ENCODE results near the gene NDUFAF3.

Gene NDUFAF3

GRCh38 chr3:49035281-49035680 lies 13.4 kb downstream of the NDUFAF3 start:
- Histone ChIP-seq H3K4me3 (ENCODE audit: low read depth in 1 of 5, low read length in 5 of 5) (no peak overlapping the region), H3K27ac (ENCODE audit: low read depth, low read length) (no peak overlapping the region), H3K9ac (ENCODE audit: low read length in 5 of 5) (peak overlapping the region in 1 of 5 donors; percentile 47), H3K4me1 (ENCODE audit: control insufficient read depth in 5 of 5, insufficient read depth in 5 of 5, low read length in 5 of 5) (peaks cover 2 to 15% (median 11%) of the 10 kb centered on the region in 5 donors), H3K36me3 (ENCODE audit: control insufficient read depth in 5 of 5, insufficient read depth in 5 of 5, low read length in 5 of 5) (peaks cover 11 to 63% (median 48%) of the 10 kb centered on the region in 5 donors), H3K27me3 (ENCODE audit: control insufficient read depth in 5 of 5, insufficient read depth in 4 of 5, low read length in 5 of 5) (no peaks in the 10 kb centered on the region), H3K9me3 (ENCODE audit: control insufficient read depth in 5 of 5, low read length in 5 of 5) (no peaks in the 10 kb centered on the region)

- Histone ChIP-seq H3K36me3 (ENCODE audit: control insufficient read depth in 5 of 5, insufficient read depth in 5 of 5, low read length in 5 of 5) (peaks cover 13 to 61% (median 53%) of the 10 kb centered on the region in 5 donors), H3K4me3 (ENCODE audit: low read depth in 1 of 5, low read length in 5 of 5) (no peak overlapping the region), H3K9me3 (ENCODE audit: control insufficient read depth in 5 of 5, low read length in 5 of 5) (no peaks in the 10 kb centered on the region), H3K27me3 (ENCODE audit: control insufficient read depth in 5 of 5, insufficient read depth in 4 of 5, low read length in 5 of 5) (no peaks in the 10 kb centered on the region), H3K4me1 (ENCODE audit: control insufficient read depth in 5 of 5, insufficient read depth in 5 of 5, low read length in 5 of 5) (peaks cover 2 to 47% (median 39%) of the 10 kb centered on the region in 5 donors), H3K9ac (ENCODE audit: low read length in 5 of 5) (peak overlapping the region in 1 of 5 donors; percentile 4), H3K27ac (ENCODE audit: low read depth, low read length) (no peak overlapping the region)
Measured at GRCh38 chr3:49053543-49053942, 31.6 kb downstream of the NDUFAF3 start.

GRCh38 chr3:49054344-49054862 lies 32.5 kb downstream of the NDUFAF3 start:
- H3K27ac ChIP-seq (ENCODE audit: low read depth, low read length) = no peak overlapping the region
- no peak overlapping the region for H3K9ac ChIP-seq (ENCODE audit: low read length in 5 of 5)
- no peaks in the 10 kb centered on the region for H3K9me3 ChIP-seq (ENCODE audit: control insufficient read depth in 5 of 5, low read length in 5 of 5)
- H3K4me1 ChIP-seq (ENCODE audit: control insufficient read depth in 5 of 5, insufficient read depth in 5 of 5, low read length in 5 of 5) = peaks cover 2 to 47% (median 39%) of the 10 kb centered on the region in 5 donors
- no peaks in the 10 kb centered on the region for H3K27me3 ChIP-seq (ENCODE audit: control insufficient read depth in 5 of 5, insufficient read depth in 4 of 5, low read length in 5 of 5)
- H3K4me3 ChIP-seq (ENCODE audit: low read depth in 1 of 5, low read length in 5 of 5) = no peak overlapping the region
- peaks cover 13 to 61% (median 50%) of the 10 kb centered on the region in 5 donors for H3K36me3 ChIP-seq (ENCODE audit: control insufficient read depth in 5 of 5, insufficient read depth in 5 of 5, low read length in 5 of 5)

- H3K36me3 ChIP-seq (ENCODE audit: control insufficient read depth in 5 of 5, insufficient read depth in 5 of 5, low read length in 5 of 5) = peaks cover 7 to 62% (median 44%) of the 10 kb centered on the region in 5 donors
- H3K4me3 ChIP-seq (ENCODE audit: low read depth in 1 of 5, low read length in 5 of 5) = no peak overlapping the region
- H3K9ac ChIP-seq (ENCODE audit: low read length in 5 of 5) = no peak overlapping the region
- peaks cover 2 to 26% (median 20%) of the 10 kb centered on the region in 5 donors for H3K4me1 ChIP-seq (ENCODE audit: control insufficient read depth in 5 of 5, insufficient read depth in 5 of 5, low read length in 5 of 5)
- H3K27me3 ChIP-seq (ENCODE audit: control insufficient read depth in 5 of 5, insufficient read depth in 4 of 5, low read length in 5 of 5) = no peaks in the 10 kb centered on the region
- H3K9me3 ChIP-seq (ENCODE audit: control insufficient read depth in 5 of 5, low read length in 5 of 5) = no peaks in the 10 kb centered on the region
- peak overlapping the region; percentile 11 for H3K27ac ChIP-seq (ENCODE audit: low read depth, low read length)
Measured at GRCh38 chr3:49057268-49057667, 35.3 kb downstream of the NDUFAF3 start.

GRCh38 chr3:49058011-49058410 lies 36.1 kb downstream of the NDUFAF3 start:
- Histone ChIP-seq H3K9me3 (ENCODE audit: control insufficient read depth in 5 of 5, low read length in 5 of 5) (no peaks in the 10 kb centered on the region), H3K36me3 (ENCODE audit: control insufficient read depth in 5 of 5, insufficient read depth in 5 of 5, low read length in 5 of 5) (peaks cover 9 to 59% (median 41%) of the 10 kb centered on the region in 5 donors), H3K4me3 (ENCODE audit: low read depth in 1 of 5, low read length in 5 of 5) (no peak overlapping the region), H3K9ac (ENCODE audit: low read length in 5 of 5) (peak overlapping the region in 1 of 5 donors; percentile 13), H3K27me3 (ENCODE audit: control insufficient read depth in 5 of 5, insufficient read depth in 4 of 5, low read length in 5 of 5) (no peaks in the 10 kb centered on the region), H3K4me1 (ENCODE audit: control insufficient read depth in 5 of 5, insufficient read depth in 5 of 5, low read length in 5 of 5) (peaks cover 2 to 26% (median 19%) of the 10 kb centered on the region in 5 donors), H3K27ac (ENCODE audit: low read depth, low read length) (peak overlapping the region; percentile 11)

Measured in subcutaneous abdominal adipose tissue (tissue), 5 donors.